ENCODE data around the gene SYT15B.
"Not testable (repeated sequence)": the region's sequence is repeated elsewhere in the genome, so short reads cannot be mapped to it uniquely, and the experiment has no call there.

Gene SYT15B

GRCh38 chr10:47763554-47764175, at the start of gene SYT15B:
TSS of gene SYT15B (minus strand) at chr10:47763592. CDS start at chr10:47762640, 952 bp downstream.
- not testable (repeated sequence) for DNase-seq (ENCODE audit: low spot score)

DNA sequence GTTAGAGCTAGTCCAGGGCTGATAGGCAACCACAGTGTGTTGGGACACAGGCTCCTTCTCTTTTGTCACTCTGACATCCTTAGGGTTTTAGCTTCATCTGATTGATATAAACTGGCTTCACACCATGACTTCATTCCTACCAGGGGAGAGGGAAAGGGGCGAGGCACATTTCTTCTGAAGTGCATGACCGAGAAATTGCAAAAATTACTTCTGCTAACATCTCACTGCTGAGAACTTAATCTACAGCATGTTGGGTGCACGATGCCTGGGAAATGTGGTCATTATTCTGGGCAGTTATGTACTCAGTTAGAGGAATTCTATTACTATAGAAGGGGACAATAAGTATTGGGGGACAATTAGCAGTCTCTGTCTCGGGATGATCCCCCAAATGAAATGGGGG, 16.2 kb upstream of the SYT15B start:
- DNase-seq (ENCODE audit: low spot score), result not testable (repeated sequence)

DNA sequence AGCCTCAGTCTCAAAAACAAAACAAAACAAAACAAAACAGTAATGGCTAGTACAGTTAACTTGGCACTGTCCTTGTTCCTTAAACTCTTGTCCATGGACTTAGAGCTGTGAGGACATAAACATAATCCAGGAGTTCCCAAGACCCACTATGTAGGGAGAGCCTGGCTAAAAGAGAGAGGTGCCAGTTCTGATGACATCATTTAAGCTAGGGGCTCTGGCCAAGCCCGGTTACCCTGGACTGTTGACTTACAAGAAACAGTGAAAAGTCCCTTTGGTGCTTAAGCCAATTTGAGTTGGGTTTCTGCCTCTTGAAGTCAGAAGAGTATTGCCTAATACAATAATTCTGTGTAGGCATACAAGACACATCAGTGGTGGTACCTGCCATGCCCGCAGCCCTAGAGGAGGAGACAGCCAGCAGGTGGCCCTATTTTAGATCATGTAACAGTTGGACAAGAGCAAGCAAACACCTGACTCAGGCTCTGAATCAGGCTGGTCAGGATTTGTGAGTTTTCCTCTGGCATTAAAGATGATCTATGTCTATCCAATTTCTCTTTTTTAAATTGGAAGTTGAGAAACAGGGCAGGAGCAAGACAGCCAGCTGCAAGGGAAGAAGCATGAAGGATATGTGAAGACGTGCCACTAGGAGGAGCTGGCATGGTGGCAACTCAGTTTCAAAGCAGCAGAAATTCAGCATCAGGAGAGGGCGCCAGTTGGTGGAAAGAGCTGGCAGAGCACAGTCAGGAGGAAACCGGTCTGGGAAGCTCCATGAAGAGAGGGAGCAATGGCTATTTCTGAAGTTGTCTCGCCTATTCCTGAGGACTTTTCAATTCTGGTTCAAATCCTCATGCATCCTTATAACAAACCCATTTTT, 12.2 kb upstream of the SYT15B start:
- not testable (repeated sequence) for DNase-seq (ENCODE audit: low spot score)

- DNase-seq (ENCODE audit: low spot score), result not testable (repeated sequence)
These were observed 7.4 kb upstream of the SYT15B start for GRCh38 chr10:47770745-47771144.

DNA sequence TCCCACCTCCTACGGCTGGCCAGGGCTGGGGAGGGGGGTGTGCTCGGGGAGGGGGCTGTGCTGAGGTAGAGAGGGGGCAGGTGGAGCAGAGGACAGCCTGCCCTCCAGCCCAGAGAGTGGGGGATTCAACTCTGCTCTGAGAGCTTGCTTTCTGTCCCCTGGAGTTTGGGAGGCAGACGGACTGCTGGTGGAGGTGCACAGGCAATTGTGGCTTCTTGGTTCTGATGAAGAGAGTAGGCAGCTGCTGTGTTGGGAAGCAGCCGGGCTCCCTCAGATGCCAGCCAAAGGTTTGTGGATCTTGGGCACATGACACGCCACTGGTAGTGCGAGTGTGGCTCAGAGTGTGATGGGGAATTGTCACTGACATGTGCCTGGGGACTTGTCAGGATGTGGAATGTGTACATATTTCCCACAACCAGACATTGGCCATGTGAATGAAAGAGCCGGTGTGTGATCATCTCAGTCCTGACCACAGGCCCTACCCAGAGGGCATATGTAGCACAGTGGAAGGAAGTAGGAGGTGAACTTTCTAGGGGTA, 5.3 kb upstream of the SYT15B start:
- DNase-seq (ENCODE audit: low spot score), result not testable (repeated sequence)

DNA sequence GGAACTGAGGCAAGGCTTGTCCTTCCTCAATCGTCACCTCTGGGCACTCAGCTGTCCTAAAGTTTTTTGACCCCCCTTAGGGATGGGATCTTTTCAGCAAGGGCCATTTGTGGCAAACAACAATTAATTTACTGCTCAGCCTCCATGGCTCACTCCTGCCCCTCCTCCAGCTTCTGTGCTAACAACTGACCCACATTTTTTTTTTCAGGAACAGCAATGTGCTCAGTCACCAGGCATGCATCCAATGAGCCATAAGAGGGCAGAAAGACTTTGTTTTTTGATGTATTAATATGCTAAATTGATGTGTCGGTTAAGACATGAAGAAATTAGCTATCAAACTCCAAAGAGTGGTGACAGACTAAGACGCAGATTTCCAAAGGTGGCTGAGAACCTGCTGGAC, 4.7 kb upstream of the SYT15B start:
- DNase-seq (ENCODE audit: low spot score), result not testable (repeated sequence)

GRCh38 chr10:47767236-47767635, 3.8 kb upstream of the SYT15B start:
- not testable (repeated sequence) for DNase-seq (ENCODE audit: low spot score)

GRCh38 chr10:47765232-47765631, 1.8 kb upstream of the SYT15B start:
- not testable (repeated sequence) for DNase-seq (ENCODE audit: low spot score)

DNA sequence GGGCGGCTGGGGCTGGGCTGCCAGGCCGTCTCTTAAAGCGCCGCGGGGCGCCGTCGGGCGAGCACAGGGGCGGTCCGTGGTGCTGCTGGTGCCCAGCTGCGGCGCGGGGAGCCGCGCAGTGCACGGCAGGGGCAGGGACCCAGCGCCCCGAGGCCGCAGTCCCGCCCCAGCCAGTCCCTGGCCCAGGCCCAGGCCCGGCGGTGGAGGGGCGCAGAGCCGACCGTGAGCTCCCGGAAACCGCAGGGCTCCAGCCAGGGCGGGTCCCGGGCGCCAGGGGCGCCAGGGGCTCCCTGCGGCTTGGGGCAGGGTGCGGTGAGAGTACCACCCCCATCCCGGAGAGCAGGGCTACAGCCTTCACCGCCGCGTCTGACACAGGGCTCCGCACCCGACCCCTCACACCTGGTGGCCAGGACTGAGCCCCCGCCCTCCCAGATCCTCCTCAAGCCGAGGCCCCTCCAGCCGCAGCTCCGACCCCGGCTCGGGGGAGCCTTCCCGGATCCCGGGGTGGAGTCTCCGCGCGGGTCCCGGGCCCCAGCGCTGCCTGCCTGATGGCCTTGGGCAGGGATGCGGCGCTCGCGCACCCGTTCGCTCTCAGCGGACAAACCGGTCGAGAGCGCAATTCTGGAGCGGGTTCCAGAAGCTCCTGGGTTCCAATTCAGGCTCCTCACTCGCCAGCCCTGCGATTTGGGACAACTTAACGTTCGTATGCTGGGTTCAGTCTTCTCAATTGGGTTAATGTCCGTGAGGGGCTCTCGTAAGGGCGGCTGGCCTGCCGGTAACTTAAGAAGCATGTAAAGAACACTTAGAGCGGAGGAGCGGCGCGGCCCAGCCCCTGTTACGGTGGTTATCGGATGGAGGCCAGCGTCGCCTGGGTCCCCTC, 478 bp downstream of the SYT15B start:
- DNase-seq (ENCODE audit: low spot score), result not testable (repeated sequence)

GRCh38 chr10:47758855-47759254, 4.5 kb downstream of the SYT15B start:
- not testable (repeated sequence) for DNase-seq (ENCODE audit: low spot score)

- DNase-seq (ENCODE audit: low spot score), result not testable (repeated sequence)
These were observed 7.2 kb downstream of the SYT15B start for GRCh38 chr10:47756169-47756568.

DNA sequence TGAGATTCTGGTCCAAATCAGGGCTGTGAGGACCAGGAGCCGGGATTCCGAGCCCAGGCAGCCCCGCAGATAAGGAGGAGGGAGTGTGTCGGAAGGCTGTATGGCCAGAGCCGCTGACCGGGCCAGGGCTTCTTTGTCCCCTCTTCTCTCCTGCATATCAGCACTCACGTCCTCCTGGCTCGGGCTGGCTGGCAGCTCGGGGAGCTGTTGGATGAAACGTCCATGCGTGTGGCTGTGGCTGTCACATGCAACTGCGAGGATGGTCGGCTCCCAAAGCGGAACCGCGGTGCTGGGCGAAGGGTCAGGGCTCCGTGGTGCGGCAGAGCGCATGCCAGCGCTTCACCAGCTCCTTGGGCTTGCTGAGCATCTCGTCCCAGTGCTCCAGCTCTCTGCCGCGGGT, 9.5 kb downstream of the SYT15B start:
- not testable (repeated sequence) for DNase-seq (ENCODE audit: low spot score)

GRCh38 chr10:47753176-47753575, 10.2 kb downstream of the SYT15B start:
- DNase-seq (ENCODE audit: low spot score), result not testable (repeated sequence)

- DNase-seq (ENCODE audit: low spot score), result not testable (repeated sequence)
These were observed 11.6 kb downstream of the SYT15B start for GRCh38 chr10:47751821-47752220.

DNA sequence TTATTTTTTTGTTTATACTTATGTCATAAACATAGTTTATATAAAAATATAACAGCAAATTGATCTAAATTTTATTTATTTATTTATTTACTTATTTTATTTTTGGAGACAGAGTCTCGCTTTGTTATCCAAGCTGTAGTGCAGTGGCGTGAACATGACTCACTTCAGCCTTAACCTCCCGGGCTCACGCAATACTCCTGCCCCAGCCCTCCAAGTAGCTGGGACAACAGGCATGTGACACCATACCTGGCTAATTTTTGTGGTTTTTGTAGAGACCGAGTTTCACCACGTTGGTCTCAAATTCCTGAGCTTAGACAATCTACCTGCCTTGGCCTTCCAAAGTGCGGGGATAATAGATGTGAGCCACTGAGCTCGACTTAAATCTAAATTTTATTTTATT, 13.0 kb downstream of the SYT15B start:
- DNase-seq (ENCODE audit: low spot score), result not testable (repeated sequence)

DNA sequence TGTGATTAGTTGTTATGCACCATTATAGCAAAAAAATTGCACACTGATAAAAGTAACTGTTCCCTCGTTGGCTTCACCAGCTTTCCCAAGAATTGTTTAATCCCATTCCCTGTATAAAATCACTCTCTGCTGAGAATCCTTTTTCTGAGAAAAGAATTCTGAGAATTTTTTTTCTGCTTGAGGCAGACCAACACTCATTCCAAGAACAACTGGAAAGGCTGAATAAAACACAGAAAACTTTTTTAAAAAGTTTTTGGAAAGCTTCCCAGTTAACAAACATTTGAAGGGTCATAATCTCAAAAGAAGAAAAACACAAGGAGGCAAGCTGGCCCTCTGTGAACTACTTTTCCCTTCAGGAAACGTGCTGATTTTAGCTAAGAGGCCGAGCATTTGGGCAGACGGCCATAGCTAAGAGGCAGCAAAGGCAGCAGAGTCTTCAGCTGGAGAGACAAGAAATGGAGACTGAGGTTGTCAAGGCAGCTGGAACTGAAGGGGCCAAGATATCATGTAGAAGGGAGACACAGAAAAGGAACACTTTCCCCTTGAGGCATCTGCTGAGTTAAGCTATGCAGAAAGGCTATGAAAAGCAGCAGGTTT, 16.5 kb downstream of the SYT15B start:
- not testable (repeated sequence) for DNase-seq (ENCODE audit: low spot score)

- not testable (repeated sequence) for DNase-seq (ENCODE audit: low spot score)
These were observed 18.5 kb downstream of the SYT15B start for GRCh38 chr10:47744881-47745280.

DNA sequence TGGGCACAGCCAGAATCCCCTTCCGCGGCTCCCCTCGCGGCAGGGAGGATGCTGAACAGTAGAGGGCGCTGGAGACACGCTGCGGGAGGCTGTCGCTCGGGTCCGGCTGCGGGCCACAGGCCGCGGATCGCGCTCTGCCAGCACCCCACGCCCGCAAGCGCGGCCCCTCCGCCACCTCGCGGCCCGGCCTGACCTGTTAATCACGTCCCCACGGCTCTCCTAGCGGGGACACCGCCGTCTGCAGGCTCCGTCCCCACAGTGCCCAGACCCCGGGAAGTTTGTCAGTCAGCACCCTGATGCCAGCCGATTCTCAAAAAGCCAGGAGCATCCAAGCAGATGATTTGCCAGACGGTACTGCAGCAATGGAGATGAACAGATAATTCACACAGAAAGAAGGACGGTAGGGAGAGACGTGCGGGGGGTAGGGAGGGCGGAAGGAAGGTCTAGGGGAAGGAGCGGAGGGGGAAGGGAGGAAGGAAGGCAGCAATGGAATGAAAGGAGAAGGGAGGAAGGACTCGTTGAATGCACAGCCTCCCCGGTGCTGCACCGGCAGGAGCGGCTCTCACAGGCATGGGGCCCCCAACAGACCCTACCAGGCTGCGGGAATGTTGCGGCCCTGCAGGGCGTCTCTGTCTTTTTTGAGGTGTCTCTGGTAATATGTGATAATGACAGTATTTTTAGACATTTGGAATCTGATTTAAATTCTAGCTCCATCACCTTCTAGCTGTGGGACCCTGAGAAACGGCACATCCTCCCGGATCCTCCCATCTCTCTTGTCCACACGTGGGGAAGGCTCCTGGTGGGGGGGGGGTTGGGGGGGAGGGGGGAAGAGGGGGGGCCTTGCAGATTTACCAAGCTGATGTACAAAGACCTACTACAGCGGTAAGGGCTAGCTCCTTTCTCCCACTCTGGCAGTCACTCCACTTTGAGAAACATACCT, 19.5 kb downstream of the SYT15B start:
- peak; percentile 6 for DNase-seq (ENCODE audit: low spot score)

DNA sequence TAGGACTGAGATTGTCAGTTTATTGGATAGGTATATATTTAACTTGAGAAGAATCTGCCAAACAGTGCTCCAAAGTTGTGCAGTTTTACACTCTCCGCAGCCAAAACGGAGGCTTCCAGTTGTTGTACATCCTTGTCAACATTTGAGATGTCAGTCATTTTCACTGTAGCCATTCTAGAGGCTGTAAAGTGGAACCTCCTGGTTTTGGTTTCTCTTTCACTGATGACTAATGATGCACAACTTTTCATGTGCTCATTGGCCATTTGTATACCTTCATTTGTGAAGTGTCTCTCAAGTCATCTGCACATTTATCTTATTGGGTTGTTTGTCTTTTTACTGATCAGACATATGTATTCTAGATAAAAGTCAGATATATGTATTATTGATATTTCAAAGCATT, 22.5 kb downstream of the SYT15B start:
- not testable (repeated sequence) for DNase-seq (ENCODE audit: low spot score)

- not testable (repeated sequence) for DNase-seq (ENCODE audit: low spot score)
These were observed 32.5 kb downstream of the SYT15B start for GRCh38 chr10:47730911-47731310.

Data from CD4-positive, alpha-beta T cell treated with Interleukin-15 for 4 hours (primary cell).